HepG2 (cell line): Measurements from ENCODE around the gene DPYD. TPM values are rescaled to one million over a fixed set of nuclear protein-coding genes. Genes with fewer than 3 reads are reported as not detected.

Experiments
- ATAC-seq: fragments of 200-7000 bp; cut with Tn5 transposase; 3 replicates; pipeline ENCODE4 v1.9.1; 2020; ENCODE audit warnings: mild to moderate bottlenecking, moderate library complexity
- BruUV-seq: library from RNA; stranded (reverse); fragments of 400-500 nt; replicated peaks from 2 replicates; lab custom pipeline; 2021; lab: Mats Ljungman, UMichigan
- CTCF ChIA-PET: fragments of 300-600 bp; formaldehyde crosslinking; extraction: SDS; loops from one replicate; lab custom pipeline; 2021; ENCODE audit warnings: low total read pairs, inconsistent platforms, low intra/inter-chr PET ratio; lab: Yijun Ruan, JAX
- POLR2A ChIA-PET: fragments of 350-600 bp; sonication (Branson Sonifier 250); formaldehyde crosslinking; loops from one replicate; lab custom pipeline; 2020; ENCODE audit warnings: antibody characterized with exemption, inconsistent platforms; lab: Yijun Ruan, JAX
- DNase-seq: peaks from one replicate; pipeline ENCODE4 v3.0.0-alpha.2; 2015; ENCODE audit warnings: low spot score
- FAIRE-seq: peaks from 3 replicates; lab custom pipeline; 2011; peaks lifted over from hg19 to GRCh38; lab: Jason Lieb, UNC
- H2AFZ ChIP-seq: one replicate; pipeline ENCODE4 v1.6.1; 2011; ENCODE audit warnings: low read length, inconsistent platforms
- H3K27ac ChIP-seq: fragments of 300-600 bp; 3 replicates; pipeline ENCODE4 v1.8.0; 2011; ENCODE audit warnings: mixed run types, mild to moderate bottlenecking, mixed read lengths, low read length, inconsistent platforms; ENCODE audit not compliant: insufficient read depth; ENCODE audit errors: extremely low read length
- H3K27me3 ChIP-seq, 2 experiments: fragments of 200-600 bp in 1 of 2; 2 replicates in 1 of 2; 3 replicates in 1 of 2; pipeline versions ENCODE4 v1.6.0 to v1.8.0; 2011; ENCODE audit warnings: low read length in 2 of 2, mild to moderate bottlenecking in 2 of 2, moderate library complexity in 2 of 2, inconsistent platforms in 1 of 2; ENCODE audit not compliant: insufficient read depth in 2 of 2, control insufficient read depth in 1 of 2
- H3K36me3 ChIP-seq, 2 experiments: fragments of 200-600 bp in 1 of 2; replicated peaks in 1 of 2; 2 replicates in 1 of 2; 3 replicates in 1 of 2; pipeline versions ENCODE4 v1.5.1 to v1.8.0; 2011; ENCODE audit warnings: low read length in 2 of 2, inconsistent platforms in 1 of 2; ENCODE audit not compliant: insufficient read depth in 2 of 2, control insufficient read depth in 1 of 2
- H3K4me1 ChIP-seq: 2 replicates; pipeline ENCODE4 v1.5.1; 2012; ENCODE audit warnings: low read length, inconsistent platforms; ENCODE audit not compliant: insufficient read depth
- H3K4me2 ChIP-seq: 2 replicates; pipeline ENCODE4 v1.6.0; 2011; ENCODE audit warnings: low read depth, low read length, inconsistent platforms
- H3K4me3 ChIP-seq, 3 experiments: fragments of 200-600 bp in 1 of 3; sonication (generic), shearing (Covaris generic) in 1 of 3; replicated peaks in 1 of 3; 2 replicates each; pipeline ENCODE4 v1.5.1; 2011 to 2016; ENCODE audit warnings: low read length in 3 of 3, inconsistent platforms in 2 of 3, low read depth in 2 of 3, mild to moderate bottlenecking in 2 of 3, control low read depth in 1 of 3, mixed read lengths in 1 of 3; ENCODE audit not compliant: insufficient read depth in 1 of 3
- H3K79me2 ChIP-seq: one replicate; pipeline ENCODE4 v1.6.1; 2011; ENCODE audit warnings: low read length, inconsistent platforms; ENCODE audit not compliant: insufficient read depth
- H3K9ac ChIP-seq: 2 replicates; pipeline ENCODE4 v1.6.0; 2011; ENCODE audit warnings: mild to moderate bottlenecking, low read depth, low read length, inconsistent platforms; ENCODE audit not compliant: insufficient read depth
- H3K9me3 ChIP-seq: 2 replicates; pipeline ENCODE4 v1.5.1; 2012; ENCODE audit warnings: mild to moderate bottlenecking, low read length
- H4K20me1 ChIP-seq: 2 replicates; pipeline ENCODE4 v1.6.0; 2011; ENCODE audit warnings: inconsistent platforms, mild to moderate bottlenecking, low read length, moderate library complexity; ENCODE audit not compliant: insufficient read depth
- GPN1 ChIP-seq: sonication (generic); formaldehyde crosslinking; IDR thresholded peaks from 2 replicates; pipeline ENCODE4 v1.5.1; 2020; ENCODE audit warnings: missing genetic modification reagents, borderline replicate concordance
- HMGA1 ChIP-seq: sonication (generic); formaldehyde crosslinking; conservative IDR thresholded peaks from 2 replicates; pipeline ENCODE4 v1.4.0; 2020; ENCODE audit warnings: missing genetic modification reagents
- MATR3 ChIP-seq: sonication (generic); formaldehyde crosslinking; IDR thresholded peaks from 2 replicates; pipeline ENCODE4 v1.4.0; 2020; ENCODE audit warnings: missing genetic modification reagents
- ONECUT2 ChIP-seq: sonication (generic); formaldehyde crosslinking; IDR thresholded peaks from 2 replicates; pipeline ENCODE4 v1.4.0; 2020; ENCODE audit warnings: missing genetic modification reagents
- ZNF143 ChIP-seq: sonication (generic); formaldehyde crosslinking; IDR thresholded peaks from 2 replicates; pipeline ENCODE4 v1.4.0; 2020; ENCODE audit warnings: missing genetic modification reagents
- ZNF282 ChIP-seq: fragments of 450-650 bp; IDR thresholded peaks from 2 replicates; pipeline ENCODE4 v1.6.1; 2018; ENCODE audit not compliant: partially characterized antibody
- ZNF30 ChIP-seq: sonication (generic); formaldehyde crosslinking; IDR thresholded peaks from 2 replicates; pipeline ENCODE4 v1.5.0; 2020; ENCODE audit warnings: mild to moderate bottlenecking, missing genetic modification reagents
- ZNF597 ChIP-seq: sonication (generic); formaldehyde crosslinking; IDR thresholded peaks from 2 replicates; pipeline ENCODE4 v1.5.0; 2020; ENCODE audit warnings: missing genetic modification reagents
- ZNF878 ChIP-seq: sonication (generic); formaldehyde crosslinking; IDR thresholded peaks from 2 replicates; pipeline ENCODE4 v1.8.1; 2023; ENCODE audit warnings: mild to moderate bottlenecking, missing genetic modification reagents, moderate library complexity
- in situ Hi-C: cut with HindIII; loops from 2 replicates; pipeline ENCODE4 v1.10.0; 2017; ENCODE audit warnings: low pct_unique_long_range_greater_than_20kb; ENCODE audit not compliant: extremely low pct_ligation_motif_present
- intact Hi-C: fragments of 100-400 bp; cut with micrococcal nuclease; formaldehyde crosslinking; loops from one replicate; pipeline ENCODE4 v1.10.0; 2022; ENCODE audit not compliant: unreplicated experiment
- polyA plus RNA-seq, 8 experiments: library from polyadenylated mRNA; depleted of rRNA in 3 of 8; stranded (reverse) in 7 of 8; unstranded in 1 of 8; fragments of >200 nt; fragmentation: Illumina TruSeq in 4 of 8; extraction: Trizol in 4 of 8; gene quantifications; 2 replicates each; pipeline versions ENCODE4 v1.2.1 to v1.2.3, GENCODE V29; 2011 to 2016; ENCODE audit warnings: low read depth in 4 of 8, missing spikeins in 1 of 8, mixed read lengths in 1 of 8; ENCODE audit not compliant: insufficient read depth in 1 of 8
- total RNA-seq, 5 experiments: library from RNA; depleted of rRNA; stranded (reverse); fragments of >200 nt; fragmentation: Illumina TruSeq; extraction: Trizol; gene quantifications; 2 replicates each; pipeline ENCODE4 v1.2.3, GENCODE V29; 2016; ENCODE audit warnings: low read depth in 1 of 5
- TF ChIP-seq, protein P1 (sequence below): sonication (generic); formaldehyde crosslinking; IDR thresholded peaks from 2 replicates; pipeline ENCODE4 v1.4.0; 2020; ENCODE audit warnings: mild to moderate bottlenecking, missing genetic modification reagents
- TF ChIP-seq, protein P2 (sequence below): sonication (generic); formaldehyde crosslinking; IDR thresholded peaks from 2 replicates; pipeline ENCODE4 v1.5.0; 2020; ENCODE audit warnings: mild to moderate bottlenecking, low read depth, missing genetic modification reagents, borderline replicate concordance
- TF ChIP-seq, protein P3 (sequence below), 2 experiments: fragments of 450-650 bp in 1 of 2; sonication (generic) in 1 of 2; formaldehyde crosslinking; IDR thresholded peaks; 2 replicates each; pipeline versions ENCODE4 v1.5.0 to v1.8.0; 2020 to 2022; ENCODE audit warnings: mild to moderate bottlenecking in 1 of 2, missing genetic modification reagents in 1 of 2

Gene DPYD
- total and polyA plus RNA-seq, 2 of the 13 experiments (the other 11 are each of a cell fraction or from before 2014, with no cell fraction given) = 1.3 to 3.4 TPM

- TF ChIP-seq ZNF143 (no peak), ZNF30 (CRISPR knock-in tag) (no peak), ONECUT2 (CRISPR knock-in tag) (no peak), HMGA1 (no peak), ZNF878 (no peak)
- TF ChIP-seq, protein P1, sequence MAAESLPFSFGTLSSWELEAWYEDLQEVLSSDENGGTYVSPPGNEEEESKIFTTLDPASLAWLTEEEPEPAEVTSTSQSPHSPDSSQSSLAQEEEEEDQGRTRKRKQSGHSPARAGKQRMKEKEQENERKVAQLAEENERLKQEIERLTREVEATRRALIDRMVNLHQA (CRISPR knock-in tag) = no peak
- no peak for ATAC-seq
- Histone ChIP-seq H3K4me3 (no peak overlapping the region), H3K9me3 (no peaks in the 10 kb centered on the region), H3K27ac (no peak overlapping the region), H3K4me1 (no peaks in the 10 kb centered on the region), H3K9ac (no peak overlapping the region), H3K79me2 (no peaks in the 10 kb centered on the region), H2AFZ (no peak overlapping the region), H4K20me1 (no peaks in the 10 kb centered on the region), H3K36me3 (no peaks in the 10 kb centered on the region), H3K4me2 (no peak overlapping the region), H3K27me3 (no peaks in the 10 kb centered on the region)
- BruUV-seq = no TSS peak
- POLR2A ChIA-PET = no interaction called here
- CTCF ChIA-PET = no interaction called here
- in situ Hi-C loops (no loop called here), intact Hi-C loops (no loop called here)
- no peak for FAIRE-seq
- no peak for DNase-seq
These were observed 174.9 kb downstream of the DPYD start for GRCh38 chr1:97745912-97746311.

DNA sequence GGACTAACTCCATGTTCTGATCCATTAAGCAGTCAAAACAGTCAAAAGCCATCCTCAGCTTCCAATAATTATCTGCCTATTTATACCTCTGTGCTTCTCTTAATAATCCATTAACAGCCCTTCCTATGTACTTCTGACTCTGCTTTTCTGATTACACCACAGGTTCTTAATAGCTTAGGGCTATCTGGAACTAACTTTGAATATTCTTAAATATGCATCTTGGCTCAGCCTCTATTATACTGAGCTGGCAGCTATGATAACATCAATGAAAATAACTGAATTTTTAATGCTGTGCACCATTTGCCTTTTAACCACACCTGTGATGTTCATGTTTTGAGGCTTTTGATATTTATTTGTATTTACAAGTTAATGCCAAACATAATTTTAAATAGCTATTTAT is 175.9 kb downstream of the DPYD start:
- CTCF ChIA-PET = no interaction called here
- ATAC-seq (no peak), DNase-seq (no peak), FAIRE-seq (no peak)
- Histone ChIP-seq H3K9me3 (no peaks in the 10 kb centered on the region), H3K4me3 (no peak overlapping the region), H2AFZ (no peak overlapping the region), H3K79me2 (no peaks in the 10 kb centered on the region), H4K20me1 (no peaks in the 10 kb centered on the region), H3K4me2 (no peak overlapping the region), H3K27ac (no peak overlapping the region), H3K9ac (no peak overlapping the region), H3K4me1 (no peaks in the 10 kb centered on the region), H3K27me3 (no peaks in the 10 kb centered on the region; a peak in 1 of 5 replicates), H3K36me3 (no peaks in the 10 kb centered on the region)
- POLR2A ChIA-PET = no interaction called here
- in situ Hi-C loops (no loop called here), intact Hi-C loops (no loop called here)
- TF ChIP-seq, protein P2, sequence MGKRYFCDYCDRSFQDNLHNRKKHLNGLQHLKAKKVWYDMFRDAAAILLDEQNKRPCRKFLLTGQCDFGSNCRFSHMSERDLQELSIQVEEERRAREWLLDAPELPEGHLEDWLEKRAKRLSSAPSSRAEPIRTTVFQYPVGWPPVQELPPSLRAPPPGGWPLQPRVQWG (CRISPR knock-in tag) = no peak
- no peak for TF ChIP-seq MATR3 (CRISPR knock-in tag)
- TF ChIP-seq, protein P3, sequence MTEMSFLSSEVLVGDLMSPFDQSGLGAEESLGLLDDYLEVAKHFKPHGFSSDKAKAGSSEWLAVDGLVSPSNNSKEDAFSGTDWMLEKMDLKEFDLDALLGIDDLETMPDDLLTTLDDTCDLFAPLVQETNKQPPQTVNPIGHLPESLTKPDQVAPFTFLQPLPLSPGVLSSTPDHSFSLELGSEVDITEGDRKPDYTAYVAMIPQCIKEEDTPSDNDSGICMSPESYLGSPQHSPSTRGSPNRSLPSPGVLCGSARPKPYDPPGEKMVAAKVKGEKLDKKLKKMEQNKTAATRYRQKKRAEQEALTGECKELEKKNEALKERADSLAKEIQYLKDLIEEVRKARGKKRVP (CRISPR knock-in tag; IDR thresholded peaks at IDR 0.05) = no peak
- TF ChIP-seq ZNF597 (CRISPR knock-in tag) = no peak
- TF ChIP-seq GPN1 = no peak
- no peak for TF ChIP-seq ZNF282
- no TSS peak for BruUV-seq
